NCI-H2196 (cell line): ENCODE data around the gene PIGH.
A peak's percentile ranks its signal among the peaks of the same experiment; 100 is the strongest.

Experiments used
- DNase-seq: peaks from one replicate; lab custom pipeline; 2025; ENCODE audit not compliant: unreplicated experiment; lab: John Stamatoyannopoulos, UW

PIGH gene

DNA sequence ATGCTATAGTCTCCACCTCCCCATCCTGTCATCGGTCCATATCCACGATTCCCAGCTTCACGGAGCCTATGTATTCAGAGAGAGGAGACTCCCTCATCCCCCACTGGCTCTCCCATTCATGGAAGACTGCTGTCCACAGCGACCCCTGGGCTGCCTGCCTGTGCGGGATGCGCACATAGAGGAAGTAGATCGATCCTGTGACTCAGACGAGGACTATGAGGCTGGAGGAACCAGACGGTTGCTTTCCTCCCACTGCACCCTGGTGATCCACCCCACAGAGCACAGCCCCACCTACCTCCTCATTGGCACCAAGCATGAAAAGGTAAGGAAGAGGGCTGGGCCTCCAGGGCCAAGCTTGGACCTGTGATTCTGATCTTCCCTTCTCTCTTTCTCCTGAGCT is 24.4 kb downstream of the PIGH start:
- DNase-seq = no peak

DNA sequence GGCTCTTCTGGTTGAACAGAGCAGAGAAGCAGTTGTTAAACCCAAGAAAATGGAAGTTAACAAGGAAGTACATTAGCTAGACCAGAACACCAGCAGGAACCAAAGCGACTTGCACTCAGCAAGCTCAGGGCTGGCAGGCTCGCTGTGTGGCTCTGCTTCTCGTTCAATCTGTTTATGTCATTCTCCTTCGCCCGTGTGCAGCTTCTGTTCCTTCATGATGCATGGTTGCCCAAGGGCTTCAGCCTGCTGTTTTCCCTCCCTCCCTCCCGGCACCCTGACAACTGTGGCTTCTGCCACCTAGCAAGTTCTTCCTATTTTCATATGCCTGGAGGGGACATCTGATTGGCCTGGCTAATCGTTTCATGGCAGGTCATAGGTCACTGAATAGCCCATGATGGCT is 25.3 kb downstream of the PIGH start:
- DNase-seq = no peak

DNA sequence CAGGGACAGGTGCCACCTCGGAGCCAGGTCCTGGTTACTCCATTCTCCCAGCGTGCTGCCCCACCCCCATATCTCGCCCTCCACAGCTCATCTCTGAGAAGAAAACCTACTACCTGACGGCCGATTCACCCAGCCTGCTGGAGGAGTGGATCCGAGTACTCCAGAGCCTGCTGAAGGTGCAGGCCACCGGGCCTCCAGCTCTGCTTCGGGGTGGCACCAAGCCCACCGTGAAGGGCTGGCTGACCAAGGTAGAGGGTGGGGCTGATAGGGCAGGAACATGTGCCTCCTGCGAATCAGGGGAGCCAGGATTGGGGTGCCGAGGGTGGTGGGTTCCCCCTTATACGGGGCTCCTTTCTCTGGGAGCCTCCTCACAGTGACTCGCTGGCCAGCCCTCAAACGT is 25.9 kb downstream of the PIGH start:
- no peak for DNase-seq

DNA sequence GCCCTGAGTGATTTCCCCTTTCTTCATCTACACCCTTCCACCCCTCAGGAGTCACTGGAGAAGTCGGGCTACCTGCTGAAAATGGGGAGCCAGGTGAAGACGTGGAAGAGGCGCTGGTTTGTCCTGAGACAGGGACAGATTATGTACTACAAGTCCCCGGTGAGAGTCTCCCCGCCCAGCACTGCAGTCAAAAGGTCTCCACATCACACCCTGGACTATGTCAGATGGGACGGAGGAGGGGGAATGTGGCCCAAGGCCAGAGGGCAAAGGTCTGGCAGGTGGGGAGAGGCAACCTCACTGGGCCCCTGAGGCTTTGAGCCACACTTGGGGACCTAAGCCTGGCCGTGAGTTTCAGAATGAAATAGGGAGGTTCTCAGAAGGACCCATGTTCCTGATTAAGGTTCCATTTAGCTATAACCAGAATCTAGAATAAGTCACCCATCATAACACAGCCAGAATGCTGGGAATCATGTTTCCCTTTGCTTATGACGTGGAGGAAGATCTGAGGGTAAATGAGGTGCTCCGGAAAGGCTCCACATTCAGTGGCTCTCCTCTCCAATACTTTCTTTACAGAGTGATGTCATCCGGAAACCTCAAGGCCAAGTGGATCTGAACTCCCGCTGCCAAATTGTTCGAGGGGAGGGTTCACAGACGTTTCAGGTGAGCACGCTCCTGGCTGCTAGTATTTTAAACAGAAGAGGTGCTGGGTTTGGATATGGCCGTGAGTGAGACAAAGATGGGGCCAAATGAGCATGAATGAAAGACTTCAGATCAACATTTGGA is 26.6 kb downstream of the PIGH start:
- DNase-seq = no peak

DNA sequence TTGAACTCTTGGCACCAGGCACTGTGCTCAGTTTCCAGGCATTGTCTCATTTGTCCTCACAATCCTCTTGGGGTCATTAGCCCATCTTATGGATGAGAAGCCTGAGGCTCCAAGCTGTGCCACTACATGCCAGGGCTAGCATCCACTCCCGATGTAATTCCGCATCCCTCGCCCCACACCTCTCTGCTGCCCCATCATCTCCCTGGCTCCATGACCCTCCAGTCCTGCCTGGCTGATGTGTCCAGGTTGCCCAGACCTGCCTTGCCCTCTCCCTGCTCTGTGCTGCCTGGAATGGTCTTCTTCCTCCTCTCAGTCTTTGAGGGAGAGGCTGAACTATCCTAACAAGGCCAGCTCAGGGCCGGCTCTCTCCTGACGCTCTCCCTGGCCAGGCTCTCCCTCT is 27.5 kb downstream of the PIGH start:
- DNase-seq = no peak

DNA sequence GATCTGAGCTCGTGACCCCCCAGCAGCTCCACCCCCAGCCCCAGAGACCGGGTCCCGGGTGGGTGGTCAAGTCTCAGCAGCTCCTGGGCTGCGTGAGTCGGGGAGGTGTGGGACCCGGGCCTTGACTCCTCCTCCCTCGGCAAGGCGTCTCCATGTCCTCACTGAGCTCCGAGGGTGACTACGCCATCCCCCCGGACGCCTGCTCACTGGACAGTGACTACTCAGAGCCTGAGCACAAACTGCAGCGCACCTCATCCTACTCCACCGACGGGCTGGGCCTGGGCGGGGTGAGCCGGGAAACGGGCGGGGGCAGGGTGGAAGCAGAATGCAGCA is 28.1 kb downstream of the PIGH start:
- DNase-seq = no peak

DNA sequence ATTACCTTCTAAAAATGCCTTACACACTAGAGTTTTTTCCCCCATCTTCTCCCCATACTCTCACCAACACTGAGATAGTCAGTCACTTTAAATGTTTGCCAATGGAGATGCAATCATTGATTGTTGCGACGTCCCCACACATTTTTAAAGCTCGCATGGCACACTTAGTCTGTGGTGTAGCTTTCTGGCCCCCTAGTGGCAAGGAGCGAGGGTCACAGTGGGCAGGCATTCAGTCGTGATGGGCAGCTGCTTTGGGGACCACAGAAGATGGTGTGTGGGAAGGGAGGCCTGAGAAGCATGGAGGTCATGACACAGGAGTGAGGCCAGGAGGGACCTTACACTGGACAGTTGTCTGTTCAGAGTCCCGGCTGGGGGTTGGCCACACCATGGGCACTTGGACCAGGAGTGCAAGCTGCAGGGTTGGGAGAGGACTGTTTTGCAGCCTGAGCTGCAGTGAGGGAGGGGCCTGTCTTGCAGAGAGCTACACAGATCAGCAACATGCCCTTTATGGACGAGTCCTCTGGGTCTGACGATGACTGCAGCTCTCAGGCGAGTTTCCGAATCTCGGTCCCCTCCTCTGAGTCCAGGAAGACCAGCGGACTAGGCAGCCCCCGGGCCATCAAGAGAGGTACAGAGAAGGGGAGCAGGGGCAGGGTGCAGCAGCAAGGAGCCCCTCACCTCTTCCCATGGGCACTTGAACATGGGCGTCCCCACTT is 28.6 kb downstream of the PIGH start:
- peak; percentile 63 for DNase-seq

DNA sequence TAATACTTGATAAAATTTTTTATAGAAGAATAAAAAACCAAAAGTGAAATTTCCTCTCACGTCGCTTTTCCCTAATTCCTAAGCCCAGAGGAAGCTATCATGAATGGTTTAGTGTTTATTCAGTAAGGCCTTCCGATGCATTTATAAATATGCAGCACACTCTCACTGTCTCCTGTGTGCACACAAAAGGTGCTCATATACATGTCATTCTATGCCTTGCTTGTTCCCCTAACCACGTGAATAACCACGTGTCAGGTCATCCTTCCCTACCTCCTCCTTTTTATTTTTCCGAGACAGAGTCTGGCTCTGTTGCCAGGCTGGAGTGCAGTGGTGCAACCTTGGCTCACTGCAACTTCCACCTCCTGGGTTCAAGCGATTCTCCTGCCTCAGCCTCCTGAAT is 29.6 kb downstream of the PIGH start:
- no peak for DNase-seq

DNA sequence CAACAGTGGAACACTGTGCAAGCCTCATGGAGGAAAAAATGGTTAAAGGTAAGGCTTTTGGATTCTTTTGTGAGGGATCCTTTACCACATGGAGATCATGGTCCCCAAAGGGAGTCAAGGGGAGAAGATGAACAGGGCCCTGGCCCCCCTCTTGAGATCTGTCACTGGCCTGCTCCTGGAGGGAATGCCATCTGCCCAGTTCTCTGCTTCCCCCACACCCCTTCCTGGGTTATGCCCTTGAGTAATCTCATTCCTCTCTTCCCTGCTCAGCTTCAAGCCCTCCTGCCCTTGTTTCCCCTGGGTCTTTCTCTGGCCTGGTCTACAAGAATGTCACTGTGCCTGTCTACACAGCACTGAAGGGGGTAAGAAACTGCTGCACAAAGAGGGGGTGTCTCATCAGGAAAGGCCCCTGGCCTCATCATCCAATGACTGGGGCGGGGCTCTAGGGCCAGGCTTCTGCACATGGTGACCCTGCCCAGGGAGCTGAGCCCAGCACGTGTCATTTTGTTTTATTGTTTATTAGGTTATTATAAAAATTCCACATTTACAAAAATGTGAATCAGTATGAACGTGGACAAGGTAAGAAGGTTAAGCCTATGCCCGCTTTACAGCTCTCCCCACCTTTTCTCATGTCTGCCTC is 30.3 kb downstream of the PIGH start:
- DNase-seq = no peak

DNA sequence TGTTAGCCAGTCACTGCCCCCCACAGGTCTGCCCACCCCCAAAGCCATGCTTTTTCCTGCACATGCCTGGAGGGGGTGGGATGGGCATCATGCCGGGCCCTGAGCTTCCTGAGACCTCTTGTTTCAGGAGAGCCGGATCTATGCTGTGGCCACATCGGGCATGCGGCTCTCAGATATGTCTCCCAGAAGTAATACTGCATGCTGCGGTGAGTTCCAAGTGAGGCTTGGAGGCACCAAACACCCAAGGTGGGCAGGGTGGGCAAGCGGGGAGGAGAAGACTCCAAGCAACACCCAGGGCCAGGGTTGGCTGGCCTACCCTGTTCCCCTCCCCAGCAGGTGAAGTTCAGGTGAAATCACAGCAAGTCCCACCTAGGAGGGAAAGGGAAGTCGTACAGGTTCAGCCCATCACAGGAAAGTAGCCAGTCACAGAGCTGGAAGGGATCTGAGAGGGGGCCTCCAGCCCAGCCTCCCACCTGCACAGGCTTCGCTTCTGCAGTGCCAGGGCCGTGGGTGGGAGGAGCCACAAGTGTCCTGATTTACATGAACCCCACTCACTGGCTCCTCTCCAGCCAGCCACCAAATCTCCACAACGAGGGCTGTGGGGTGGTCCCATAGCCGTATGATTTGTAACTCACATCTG is 30.9 kb downstream of the PIGH start:
- DNase-seq = no peak

DNA sequence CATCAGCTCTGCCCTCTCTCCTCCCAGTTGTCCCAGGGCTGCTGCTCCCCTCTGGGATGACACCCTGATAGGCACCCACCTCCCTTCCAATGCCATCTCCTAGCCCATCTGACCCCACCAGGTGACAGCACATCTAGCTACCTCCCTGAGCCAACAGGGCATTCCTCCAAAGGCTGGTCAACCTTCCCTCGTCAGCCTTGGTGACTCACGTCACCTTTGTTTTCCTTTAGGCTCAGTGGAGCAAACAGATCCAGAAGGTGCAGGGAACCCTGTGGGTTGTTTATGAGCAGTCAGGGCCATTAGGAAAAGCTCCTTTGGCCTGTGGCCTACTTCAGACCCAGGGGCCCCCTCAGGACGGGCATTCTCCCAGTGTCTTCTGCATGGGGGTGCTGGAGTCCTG is 32.4 kb downstream of the PIGH start:
- no peak for DNase-seq

DNA sequence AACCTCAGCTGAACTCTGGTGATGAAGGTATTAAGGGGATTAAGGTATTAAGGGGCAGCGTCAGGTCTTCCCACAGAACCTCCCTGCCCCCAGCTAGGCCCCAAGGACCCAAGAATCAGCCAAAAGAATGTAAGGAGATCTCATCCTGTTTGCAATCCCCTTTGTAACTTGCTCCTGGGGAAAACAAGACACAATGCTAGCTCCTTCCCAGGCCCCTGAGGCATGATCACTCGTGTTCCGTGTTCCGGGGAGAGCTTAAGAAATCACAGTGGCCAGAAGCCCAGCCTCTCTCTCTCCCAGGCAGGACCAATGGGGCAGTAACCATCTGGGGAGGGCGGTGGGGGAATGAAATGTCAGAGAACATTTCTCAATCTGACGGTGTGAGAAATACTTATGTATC is 33.2 kb downstream of the PIGH start:
- no peak for DNase-seq

DNA sequence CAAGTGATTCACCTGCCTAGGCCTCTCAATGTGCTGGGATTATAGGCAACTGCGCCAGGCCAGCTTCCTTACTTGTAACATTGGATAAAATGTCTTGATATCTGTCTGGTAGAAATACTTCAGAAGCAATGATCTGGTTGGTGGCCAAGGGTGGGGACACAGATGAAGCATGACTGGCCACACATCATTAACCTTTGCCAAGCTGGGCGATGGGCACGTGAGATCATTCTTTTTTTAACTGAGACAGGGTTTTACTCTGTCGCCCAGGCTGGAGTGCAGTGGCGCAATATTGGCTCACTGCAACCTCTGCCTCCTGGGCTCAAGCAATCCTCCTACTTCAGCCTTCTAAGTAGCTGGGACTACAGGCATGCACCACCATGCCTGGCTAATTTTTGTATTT is 35.8 kb downstream of the PIGH start:
- DNase-seq = peak; percentile 25

DNA sequence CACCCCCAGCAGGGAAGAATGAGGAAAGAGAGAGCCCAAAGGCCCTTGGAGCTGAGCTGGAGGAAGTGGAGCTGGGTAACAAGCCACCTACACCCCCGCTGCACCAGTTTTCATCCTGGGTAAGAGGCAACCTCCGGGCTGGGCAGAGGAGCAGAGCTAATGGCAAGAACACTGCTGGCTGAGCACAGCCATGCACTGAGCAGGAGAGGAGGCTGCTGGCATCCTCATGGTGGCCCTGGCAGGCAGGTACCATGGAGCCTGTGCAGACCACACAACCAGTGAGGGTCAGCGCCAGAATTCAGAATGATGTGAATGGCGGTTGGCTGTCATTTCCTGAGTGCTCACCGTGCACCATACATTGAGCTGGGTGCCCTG is 37.3 kb downstream of the PIGH start:
- DNase-seq = no peak

DNA sequence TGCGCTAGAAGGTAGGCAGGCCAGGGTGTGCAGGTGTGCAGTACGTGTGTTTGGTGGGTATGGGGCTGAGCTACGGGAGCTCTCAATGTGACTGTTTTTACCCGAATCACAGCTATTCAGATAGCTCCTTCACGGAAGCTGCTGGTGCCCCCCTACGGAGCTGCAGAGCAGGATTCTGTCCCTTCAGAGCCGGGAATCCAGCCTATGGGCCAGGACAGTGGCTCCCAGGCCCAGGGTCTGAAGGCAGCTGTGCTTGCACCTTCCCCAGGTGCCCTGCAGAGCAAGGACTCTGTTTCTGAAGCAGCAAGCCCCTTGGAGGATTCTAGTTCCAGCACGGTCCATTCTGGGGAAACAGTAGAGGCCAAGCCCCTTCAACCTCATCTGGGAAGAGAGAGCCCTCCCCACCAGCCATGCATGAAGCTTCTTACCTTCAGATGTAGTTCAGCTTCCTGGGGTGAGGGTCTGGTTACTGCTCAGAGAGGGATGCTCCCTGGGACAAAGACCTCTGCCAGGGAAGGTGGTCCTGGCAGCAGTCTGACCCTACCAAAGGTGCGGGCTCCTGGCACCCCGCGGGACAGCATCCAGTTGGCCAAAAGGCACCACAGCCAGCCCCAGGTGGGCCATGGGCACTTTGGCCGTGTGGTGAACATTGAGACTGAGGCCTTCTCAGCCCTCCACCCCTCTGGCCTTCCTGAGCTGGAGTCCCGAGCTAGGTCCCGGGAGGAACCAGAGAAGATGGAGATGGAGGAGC is 37.9 kb downstream of the PIGH start:
- DNase-seq = no peak

DNA sequence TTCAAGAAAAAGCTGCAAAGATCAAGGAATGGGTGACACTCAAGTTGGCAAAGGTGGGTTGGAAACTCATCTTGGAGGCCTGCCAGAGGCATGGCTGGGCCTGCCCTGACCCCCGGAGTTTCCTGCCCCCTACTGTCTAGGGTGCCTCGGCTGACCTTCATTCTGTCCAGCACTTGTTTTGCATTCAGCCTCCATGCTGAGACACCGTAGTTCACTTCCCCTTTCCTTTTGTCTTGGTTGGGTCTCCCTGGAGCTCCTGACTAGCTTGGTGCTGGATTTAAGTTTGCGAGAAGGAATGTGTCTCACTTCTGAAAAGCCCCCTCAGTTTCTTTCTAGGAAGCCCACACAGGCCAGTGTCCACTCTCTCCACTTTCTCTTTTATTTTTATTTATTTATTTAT is 40.4 kb downstream of the PIGH start:
- DNase-seq = no peak

DNA sequence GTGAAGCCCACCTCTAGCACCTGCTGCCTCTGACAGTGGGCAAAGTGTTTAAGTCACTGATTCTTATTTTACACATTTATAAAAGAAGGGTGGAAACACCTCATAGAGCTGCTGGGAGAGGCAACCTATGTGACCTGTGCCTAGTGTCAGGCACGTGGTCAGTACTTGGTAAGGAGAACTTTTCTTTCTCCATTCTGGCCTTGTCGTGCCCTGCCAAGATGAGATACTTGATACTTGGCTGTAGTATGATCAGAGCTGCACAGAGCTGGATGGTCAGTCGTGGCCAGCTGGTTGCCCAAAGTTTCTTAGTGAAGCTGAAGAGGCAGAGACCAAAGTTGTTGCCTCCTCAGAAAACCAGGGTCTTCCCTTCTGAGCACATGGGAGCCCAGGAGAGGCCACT is 42.4 kb downstream of the PIGH start:
- DNase-seq = no peak

DNA sequence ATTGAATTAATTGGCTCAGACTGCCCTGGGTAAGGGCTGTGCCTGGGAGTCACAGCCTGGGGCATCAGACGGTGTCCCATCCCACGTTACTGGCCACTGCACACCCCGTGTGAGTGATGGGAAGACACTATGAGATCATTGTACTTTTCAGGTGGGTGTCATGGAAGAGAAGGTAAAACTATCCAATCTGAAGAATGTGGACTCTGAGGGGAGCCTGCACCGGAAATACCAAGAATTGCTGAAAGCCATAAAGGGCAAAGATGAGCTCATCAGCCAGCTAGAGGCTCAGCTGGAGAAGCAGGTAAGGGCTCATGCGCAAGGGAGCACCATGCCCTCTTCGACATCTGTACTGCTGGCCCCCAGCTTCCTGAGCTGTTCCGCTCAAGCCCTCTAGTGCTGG is 43.0 kb downstream of the PIGH start:
- no peak for DNase-seq

DNA sequence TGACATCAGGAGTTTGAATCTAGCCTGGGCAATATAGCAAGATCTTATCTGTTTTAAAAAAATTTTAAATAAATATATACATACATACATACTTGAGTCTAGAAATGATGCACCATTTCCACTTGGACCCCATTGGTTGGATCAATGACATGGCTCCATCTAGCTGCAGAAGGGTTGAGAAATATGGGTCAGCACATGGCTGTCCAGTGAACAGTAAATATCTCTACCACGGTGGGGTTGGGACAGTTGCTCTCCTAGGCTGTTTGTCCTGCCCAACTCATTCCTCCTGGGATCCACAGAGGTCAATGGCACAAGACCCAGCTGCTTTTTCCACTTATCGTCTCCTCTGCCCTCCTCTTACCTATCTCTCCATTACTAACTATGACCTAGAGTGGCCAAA is 43.4 kb downstream of the PIGH start:
- no peak for DNase-seq

DNA sequence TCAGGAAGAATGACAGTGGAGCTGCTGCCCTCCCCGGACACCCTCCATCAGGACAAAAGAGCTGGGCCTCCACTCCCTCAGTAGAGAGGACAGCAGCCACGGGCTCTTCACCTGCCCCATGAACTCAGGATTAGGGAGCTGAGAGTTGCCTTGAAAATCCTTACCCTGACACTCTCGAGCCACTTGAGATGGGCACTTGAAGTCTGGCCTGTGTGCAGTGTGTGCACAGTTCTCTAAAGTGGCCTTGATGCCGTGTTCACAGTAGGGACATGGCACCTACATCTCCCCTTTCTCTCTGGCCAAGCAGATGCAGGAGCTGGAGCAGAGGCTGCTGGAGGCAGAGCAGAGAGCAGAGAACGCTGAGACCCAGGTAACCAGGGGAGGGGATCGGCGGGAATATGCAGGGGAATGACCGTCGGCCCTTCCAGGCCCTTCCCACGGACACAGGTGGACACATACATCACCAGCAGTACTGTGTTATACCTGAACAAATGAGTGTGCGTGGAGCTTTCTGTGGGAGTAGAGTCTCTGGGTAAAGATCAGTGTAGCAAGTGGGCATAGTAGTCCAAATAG is 44.5 kb downstream of the PIGH start:
- DNase-seq = no peak

DNA sequence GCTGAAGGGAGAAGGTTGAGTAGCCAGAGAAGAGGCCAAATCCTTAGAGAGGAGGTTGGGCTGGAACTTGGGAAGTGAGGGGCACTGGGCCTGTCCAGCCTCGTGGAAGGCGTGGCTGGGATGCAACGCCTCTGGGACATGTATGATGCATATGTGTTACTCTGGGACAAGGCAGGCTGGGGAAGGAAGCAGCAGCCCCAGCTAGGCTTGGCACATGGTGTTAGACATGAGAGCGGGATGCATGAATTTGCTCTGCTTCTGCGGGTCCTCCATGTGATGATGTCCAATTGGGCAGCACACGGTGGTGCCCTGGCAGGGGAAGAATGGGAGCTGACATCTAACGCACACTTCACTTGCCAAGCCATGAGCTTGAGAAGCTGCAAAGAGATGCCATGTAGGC is 45.7 kb downstream of the PIGH start:
- DNase-seq = no peak
